ENCODE results near the gene HECW1. TPM values are rescaled to one million over a fixed set of nuclear protein-coding genes. Genes with fewer than 3 reads are reported as not detected.

The HECW1 gene
- total and polyA plus RNA-seq, 2 of the 8 experiments (the other 6 are each of a cell fraction or from before 2014, with no cell fraction given): 2.9 to 12.7 TPM

- Histone ChIP-seq H3K4me2 (ENCODE audit: insufficient read depth in 1 of 2, low read depth in 2 of 2, low read length in 2 of 2) (no peak overlapping the region), H3K79me2 (ENCODE audit: control insufficient read depth in 1 of 2, insufficient read depth in 2 of 2, low read length in 2 of 2) (no peaks in the 10 kb centered on the region), H3K23ac (ENCODE audit: insufficient read length) (no peak overlapping the region), H3K9me3 (ENCODE audit: insufficient read depth in 2 of 2, low read depth in 1 of 2, low read length in 1 of 2) (peaks cover 0 to 6% of the 10 kb centered on the region in 2 experiments; a peak in 1 of 4 replicates), H2AFZ (ENCODE audit: low read length) (no peak overlapping the region), H3K4ac (replicated peaks; ENCODE audit: insufficient read length, low read depth, low read length) (no peak overlapping the region), H3K23me2 (ENCODE audit: low read depth, low read length) (no peaks in the 10 kb centered on the region), H3K18ac (ENCODE audit: extremely low read depth, low read length) (no peak overlapping the region), H2BK120ac (replicated peaks; ENCODE audit: low read depth, low read length) (no peak overlapping the region), H4K5ac (ENCODE audit: insufficient read length, low read depth, low read length) (no peak overlapping the region), H3K4me3 (ENCODE audit: extremely low read depth in 1 of 4, insufficient read depth in 2 of 4, low read depth in 3 of 4, low read length in 4 of 4) (no peak overlapping the region), H2BK15ac (ENCODE audit: low read length) (no peak overlapping the region), H4K20me1 (replicated peaks in 1 of 2; ENCODE audit: control insufficient read depth in 1 of 2, insufficient read depth in 2 of 2, low read length in 2 of 2) (no peaks in the 10 kb centered on the region), H3K79me1 (ENCODE audit: low read depth, low read length) (no peaks in the 10 kb centered on the region), H2BK12ac (ENCODE audit: low read depth, low read length) (no peak overlapping the region), H2BK20ac (ENCODE audit: low read length) (no peak overlapping the region), H4K91ac (replicated peaks; ENCODE audit: insufficient read length, low read length) (no peak overlapping the region), H3K27me3 (replicated peaks in 1 of 4; ENCODE audit: control insufficient read depth in 3 of 4, extremely low read depth in 1 of 4, insufficient read depth in 3 of 4, low read length in 3 of 4) (no peaks in the 10 kb centered on the region), H2AK5ac (ENCODE audit: low read depth, low read length) (no peak overlapping the region), H3K4me1 (replicated peaks in 1 of 4; ENCODE audit: control insufficient read depth in 3 of 4, insufficient read depth in 4 of 4, low read length in 3 of 4) (peaks cover 0 to 4% (median 0%) of the 10 kb centered on the region in 4 experiments; a peak in 1 of 7 replicates), H3K27ac (ENCODE audit: low read depth, low read length) (no peak overlapping the region), H2BK5ac (ENCODE audit: low read depth, low read length) (no peak overlapping the region), H3K36me3 (ENCODE audit: control insufficient read depth in 2 of 4, insufficient read depth in 4 of 4, low read length in 3 of 4) (no peaks in the 10 kb centered on the region), H3K14ac (ENCODE audit: insufficient read length) (no peak overlapping the region), H3K9ac (replicated peaks in 1 of 4; ENCODE audit: extremely low read depth in 1 of 4, low read depth in 3 of 4, low read length in 3 of 4) (no peak overlapping the region), H3K56ac (replicated peaks; ENCODE audit: insufficient read length, low read depth, low read length) (no peak overlapping the region), H4K8ac (ENCODE audit: extremely low read depth, insufficient read depth, low read length) (no peak overlapping the region)
- 93% methylated on average over 3 of the region's 3 CpGs; no CpG with 5 or more reads in 1 of the 2 experiments for WGBS, 2 experiments (ENCODE audit: extremely low coverage in 1 of 2, insufficient coverage in 1 of 2, insufficient read length in 1 of 2, insufficient replicate concordance in 2 of 2, low coverage in 1 of 2, low lambda C conversion rate in 2 of 2, missing lambda C conversion rate in 1 of 2)
- no peak for FAIRE-seq
- ChIA-PET CTCF (ENCODE audit: partially characterized antibody) (no interaction called here), POLR2A (ENCODE audit: partially characterized antibody) (no interaction called here)
- no peak for DNase-seq (ENCODE audit: low read depth in 1 of 2, low spot score in 2 of 2)
- no peak for TF ChIP-seq CTBP2 (IDR thresholded peaks at IDR 0.05; ENCODE audit: borderline replicate concordance, insufficient read depth, insufficient read length, low read length)
- TF ChIP-seq HDAC2 (IDR thresholded peaks at IDR 0.05; ENCODE audit: borderline replicate concordance in 1 of 2, low read depth in 2 of 2, low read length in 2 of 2): no peak
Observed at GRCh38 chr7:43387932-43388331, 275.5 kb downstream of the HECW1 start.

All from H1 (cell line).